CD8-positive, alpha-beta memory T cell (primary cell): ENCODE measurements around the gene RNF186. TPM values are rescaled to one million over a fixed set of nuclear protein-coding genes. Genes with fewer than 3 reads are reported as not detected.

ENCODE experiments used
- CTCF ChIA-PET: fragments of 350-600 bp; sonication (Branson Sonifier 250); formaldehyde crosslinking; loops from one replicate; lab custom pipeline; 2021; ENCODE audit warnings: antibody characterized with exemption; lab: Charles Lee
- POLR2A ChIA-PET: fragments of 350-600 bp; sonication (Branson Sonifier 250); formaldehyde crosslinking; loops from one replicate; lab custom pipeline; 2021; ENCODE audit warnings: antibody characterized with exemption; lab: Charles Lee
- DNase-seq, 5 donors: peaks; one replicate each; pipeline versions ENCODE4 v3.0.0 to v3.0.0-alpha.2; 2020 to 2022; ENCODE audit warnings: mixed read lengths in 1 of 5
- H3K27ac ChIP-seq: one replicate; pipeline ENCODE4 v1.7.0; 2013; ENCODE audit warnings: low read depth, mild to moderate bottlenecking, low read length, moderate library complexity
- H3K27me3 ChIP-seq: 2 replicates; pipeline ENCODE4 v1.7.0; 2013; ENCODE audit warnings: low read length, mild to moderate bottlenecking; ENCODE audit not compliant: insufficient read depth, poor library complexity, severe bottlenecking
- H3K36me3 ChIP-seq: 2 replicates; pipeline ENCODE4 v1.7.0; 2013; ENCODE audit warnings: mild to moderate bottlenecking, low read length, moderate library complexity; ENCODE audit not compliant: insufficient read depth
- H3K4me1 ChIP-seq: 2 replicates; pipeline ENCODE4 v1.7.0; 2013; ENCODE audit warnings: mild to moderate bottlenecking, low read length, moderate library complexity; ENCODE audit not compliant: insufficient read depth
- H3K4me3 ChIP-seq: 2 replicates; pipeline ENCODE4 v1.7.0; 2013; ENCODE audit warnings: mild to moderate bottlenecking, low read length
- H3K9me3 ChIP-seq: 2 replicates; pipeline ENCODE4 v1.7.0; 2013; ENCODE audit warnings: mild to moderate bottlenecking, low read length
- H3K27ac Mint-ChIP-seq, 8 donors: one replicate each; pipeline ENCODE4 v1.8.0; 2020 to 2021; ENCODE audit warnings: mixed read lengths in 8 of 8, mild to moderate bottlenecking in 6 of 8, inconsistent platforms in 3 of 8, moderate library complexity in 3 of 8
- H3K27me3 Mint-ChIP-seq, 2 donors: one replicate each; pipeline ENCODE4 v1.8.0; 2020 to 2021; ENCODE audit warnings: mixed read lengths in 2 of 2, mild to moderate bottlenecking in 1 of 2, moderate library complexity in 1 of 2
- H3K36me3 Mint-ChIP-seq, 3 donors: one replicate each; pipeline ENCODE4 v1.8.0; 2020 to 2021; ENCODE audit warnings: mixed read lengths in 3 of 3, inconsistent platforms in 1 of 3, mild to moderate bottlenecking in 1 of 3
- H3K4me1 Mint-ChIP-seq, 3 donors: one replicate each; pipeline ENCODE4 v1.8.0; 2020 to 2021; ENCODE audit warnings: mixed read lengths in 3 of 3, inconsistent platforms in 1 of 3, mild to moderate bottlenecking in 1 of 3
- H3K4me3 Mint-ChIP-seq, 7 donors: one replicate each; pipeline ENCODE4 v1.8.0; 2020 to 2021; ENCODE audit warnings: mixed read lengths in 7 of 7, mild to moderate bottlenecking in 6 of 7, moderate library complexity in 4 of 7, inconsistent platforms in 2 of 7
- H3K9me3 Mint-ChIP-seq, 5 donors: one replicate each; pipeline ENCODE4 v1.8.0; 2020 to 2022; ENCODE audit warnings: mixed read lengths in 5 of 5, mild to moderate bottlenecking in 3 of 5, moderate library complexity in 2 of 5, inconsistent platforms in 1 of 5
- polyA plus RNA-seq: library from polyadenylated mRNA; unstranded; fragments of 300-500 nt; fragmentation: Illumina TruSeq; gene quantifications from one replicate; pipeline ENCODE4 v1.2.3, GENCODE V29; 2021
- total RNA-seq, 2 experiments: library from RNA; stranded (reverse); gene quantifications; one replicate each; pipeline ENCODE4 v1.2.3, GENCODE V29; 2021

The RNF186 gene, protein sequence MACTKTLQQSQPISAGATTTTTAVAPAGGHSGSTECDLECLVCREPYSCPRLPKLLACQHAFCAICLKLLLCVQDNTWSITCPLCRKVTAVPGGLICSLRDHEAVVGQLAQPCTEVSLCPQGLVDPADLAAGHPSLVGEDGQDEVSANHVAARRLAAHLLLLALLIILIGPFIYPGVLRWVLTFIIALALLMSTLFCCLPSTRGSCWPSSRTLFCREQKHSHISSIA
- not detected for total RNA-seq
- not detected for polyA plus RNA-seq

DNA sequence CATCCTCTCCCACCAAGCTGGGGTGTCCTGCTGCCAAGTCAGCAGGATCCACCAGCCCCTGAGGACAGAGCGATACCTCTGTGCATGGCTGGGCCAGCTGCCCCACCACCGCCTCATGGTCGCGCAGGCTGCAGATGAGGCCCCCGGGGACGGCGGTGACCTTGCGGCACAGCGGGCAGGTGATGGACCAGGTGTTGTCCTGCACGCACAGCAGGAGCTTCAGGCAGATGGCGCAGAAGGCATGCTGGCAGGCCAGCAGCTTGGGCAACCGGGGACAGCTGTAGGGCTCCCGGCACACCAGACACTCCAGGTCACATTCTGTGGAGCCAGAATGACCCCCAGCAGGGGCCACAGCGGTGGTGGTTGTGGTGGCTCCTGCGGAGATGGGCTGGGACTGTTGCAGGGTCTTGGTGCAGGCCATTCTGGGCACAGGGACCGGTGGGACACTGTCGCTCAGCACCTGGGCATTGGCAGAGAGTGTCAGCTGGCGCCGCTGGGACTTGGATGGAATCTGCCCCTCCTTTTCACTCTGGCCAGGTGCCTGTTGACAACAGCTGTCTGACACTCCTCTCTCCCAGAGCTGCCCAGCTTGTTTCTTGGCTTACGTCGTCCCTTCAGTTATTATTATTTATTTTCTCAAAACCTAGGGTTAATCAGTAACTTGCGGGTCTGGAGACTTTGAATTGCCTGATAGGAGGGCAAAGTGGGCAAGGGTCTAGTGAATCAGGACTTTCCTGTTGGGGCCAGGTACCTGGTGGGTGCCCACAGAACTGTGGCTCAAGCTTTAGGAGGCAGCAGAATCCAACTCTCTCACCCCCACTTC is at the start of gene RNF186:
Gene RNF186, minus strand, starts transcription at position 603 of the 823 bp plus-strand sequence. Its CDS starts 182 bp downstream, at position 421.
- CTCF ChIA-PET: no interaction called here
- POLR2A ChIA-PET: no interaction called here

DNA sequence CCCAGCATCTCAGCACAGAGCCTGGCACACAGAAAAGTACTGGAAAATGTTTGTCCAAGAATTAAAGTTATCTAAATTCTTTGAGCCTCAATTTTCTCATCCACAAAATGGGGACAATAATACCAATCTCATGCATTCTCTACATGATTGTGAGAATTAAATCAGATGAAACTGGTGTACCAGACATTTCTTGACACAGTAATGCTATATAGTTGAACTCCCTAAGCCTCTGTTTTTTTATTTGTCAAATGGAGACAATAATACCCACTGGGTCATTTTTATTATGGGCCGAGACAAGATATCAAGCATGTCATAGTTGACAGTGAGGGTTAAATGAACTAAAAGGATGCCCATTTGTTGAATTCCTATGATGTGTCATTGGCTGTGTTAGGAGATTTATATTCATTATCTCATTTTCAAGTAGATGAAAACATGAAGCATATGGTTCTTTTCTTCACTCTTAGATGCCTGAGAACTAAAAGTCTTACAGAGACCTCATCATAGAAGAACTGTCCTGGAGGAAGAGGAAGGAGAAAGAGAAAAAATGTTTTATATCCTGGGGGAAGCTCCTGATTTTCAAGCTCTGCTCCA is 49.6 kb upstream of the RNF186 start:
- Mint-ChIP-seq H3K9me3 (peaks cover 5 to 8% (median 5%) of the 10 kb centered on the region in 5 donors), H3K4me3 (no peak overlapping the region), H3K27me3 (peaks cover 21 to 72% of the 10 kb centered on the region in 2 donors), H3K27ac (no peak overlapping the region), H3K4me1 (no peaks in the 10 kb centered on the region), H3K36me3 (peaks cover 0 to 3% (median 0%) of the 10 kb centered on the region in 3 donors)
- no peak overlapping the region for H3K27ac ChIP-seq
- H3K4me1 ChIP-seq: no peaks in the 10 kb centered on the region
- H3K9me3 ChIP-seq: no peaks in the 10 kb centered on the region
- H3K36me3 ChIP-seq: no peaks in the 10 kb centered on the region
- H3K4me3 ChIP-seq: no peak overlapping the region
- CTCF ChIA-PET: no interaction called here
- no peak for DNase-seq
- H3K27me3 ChIP-seq: no peaks in the 10 kb centered on the region
- POLR2A ChIA-PET: interaction anchor here (0.5 kb wide), 1 partner anchor 64 kb away, joined by 3 read pairs; no protein-coding TSS in a partner anchor

More for the DNA sequence above, at the start of gene RNF186:
- DNase-seq: no peak
- Mint-ChIP-seq H3K27ac (no peak within 1 kb of the TSS), H3K36me3 (no peaks in the 10 kb centered on the region), H3K4me3 (no peak within 1 kb of the TSS), H3K4me1 (no peaks in the 10 kb centered on the region), H3K27me3 (peaks cover 3% of the 10 kb centered on the region in 2 donors), H3K9me3 (no peaks in the 10 kb centered on the region)
- no peaks in the 10 kb centered on the region for H3K27me3 ChIP-seq
- no peaks in the 10 kb centered on the region for H3K36me3 ChIP-seq
- H3K4me3 ChIP-seq: no peak within 1 kb of the TSS
- H3K9me3 ChIP-seq: no peaks in the 10 kb centered on the region
- H3K27ac ChIP-seq: no peak within 1 kb of the TSS
- no peaks in the 10 kb centered on the region for H3K4me1 ChIP-seq

DNA sequence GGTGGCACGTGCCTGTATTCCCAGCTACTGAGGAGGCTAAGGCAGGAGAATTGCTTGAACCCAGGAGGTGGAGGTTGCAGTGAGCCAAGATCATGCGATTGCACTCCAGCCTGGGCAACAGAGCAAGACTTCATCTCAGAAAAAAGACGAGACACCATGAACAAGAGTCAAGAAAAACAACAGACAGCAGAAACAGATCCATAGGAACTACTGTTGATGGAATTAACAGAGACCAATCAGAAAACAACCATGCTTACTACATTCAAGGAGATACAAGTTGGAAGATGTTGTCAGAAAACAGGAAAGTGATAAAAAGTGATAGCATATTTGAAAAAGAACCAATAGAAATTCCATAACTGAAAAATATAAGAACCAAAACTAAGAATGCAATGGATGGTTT is 47.9 kb upstream of the RNF186 start:
- POLR2A ChIA-PET: no interaction called here

DNA sequence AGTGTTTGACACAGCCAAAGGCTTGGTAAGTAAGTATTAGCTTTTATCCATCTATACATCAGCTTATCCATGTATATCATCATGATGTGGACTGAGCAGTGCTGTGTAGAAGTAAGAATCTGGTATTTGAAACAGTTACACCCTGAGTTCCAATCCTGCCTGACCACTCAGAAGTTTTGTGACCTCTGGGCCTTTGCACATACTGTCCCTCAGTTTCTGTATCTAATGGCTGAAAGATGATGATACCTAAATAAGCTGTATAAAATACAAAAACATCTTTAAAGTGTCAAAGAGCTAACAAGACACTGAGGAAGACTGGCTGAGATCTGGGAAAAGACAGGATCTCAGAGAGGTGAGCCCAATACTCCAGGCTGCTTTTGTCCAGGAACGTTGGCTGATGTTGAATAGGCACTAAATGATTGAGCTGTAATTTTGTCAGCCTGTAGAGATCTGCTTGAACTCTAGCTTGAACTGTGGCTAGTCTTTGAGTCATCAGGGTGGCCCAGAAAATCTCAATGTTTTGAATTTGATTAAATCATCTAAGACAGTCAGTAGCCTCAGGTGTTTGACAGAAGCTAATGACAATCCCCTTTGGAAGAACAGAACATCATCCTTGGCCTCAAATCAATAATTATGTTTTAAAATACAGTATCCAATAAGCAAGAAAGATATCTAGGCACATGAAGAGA is 46.9 kb upstream of the RNF186 start:
- DNase-seq: no peak
- Histone ChIP-seq H3K36me3 (no peaks in the 10 kb centered on the region), H3K4me1 (no peaks in the 10 kb centered on the region), H3K4me3 (no peak overlapping the region), H3K27ac (no peak overlapping the region), H3K27me3 (peaks cover 5% of the 10 kb centered on the region), H3K9me3 (no peaks in the 10 kb centered on the region)
- Mint-ChIP-seq H3K36me3 (peaks cover 0 to 3% (median 0%) of the 10 kb centered on the region in 3 donors), H3K27me3 (peaks cover 19 to 73% of the 10 kb centered on the region in 2 donors), H3K4me1 (no peaks in the 10 kb centered on the region), H3K27ac (no peak overlapping the region), H3K4me3 (no peak overlapping the region), H3K9me3 (peaks cover 5 to 8% (median 5%) of the 10 kb centered on the region in 5 donors)
- ChIA-PET POLR2A (no interaction called here), CTCF (no interaction called here)

More for the DNA sequence above, 47.9 kb upstream of the RNF186 start:
- CTCF ChIA-PET: no interaction called here
- Mint-ChIP-seq H3K36me3 (peaks cover 0 to 3% (median 0%) of the 10 kb centered on the region in 3 donors), H3K9me3 (peaks cover 5 to 8% (median 5%) of the 10 kb centered on the region in 5 donors), H3K27me3 (peaks cover 22 to 71% of the 10 kb centered on the region in 2 donors), H3K4me1 (no peaks in the 10 kb centered on the region), H3K4me3 (no peak overlapping the region), H3K27ac (no peak overlapping the region)
- H3K4me1 ChIP-seq: no peaks in the 10 kb centered on the region
- no peaks in the 10 kb centered on the region for H3K36me3 ChIP-seq
- DNase-seq: no peak
- no peak overlapping the region for H3K27ac ChIP-seq
- H3K27me3 ChIP-seq: peaks cover 5% of the 10 kb centered on the region
- no peak overlapping the region for H3K4me3 ChIP-seq
- H3K9me3 ChIP-seq: no peaks in the 10 kb centered on the region

DNA sequence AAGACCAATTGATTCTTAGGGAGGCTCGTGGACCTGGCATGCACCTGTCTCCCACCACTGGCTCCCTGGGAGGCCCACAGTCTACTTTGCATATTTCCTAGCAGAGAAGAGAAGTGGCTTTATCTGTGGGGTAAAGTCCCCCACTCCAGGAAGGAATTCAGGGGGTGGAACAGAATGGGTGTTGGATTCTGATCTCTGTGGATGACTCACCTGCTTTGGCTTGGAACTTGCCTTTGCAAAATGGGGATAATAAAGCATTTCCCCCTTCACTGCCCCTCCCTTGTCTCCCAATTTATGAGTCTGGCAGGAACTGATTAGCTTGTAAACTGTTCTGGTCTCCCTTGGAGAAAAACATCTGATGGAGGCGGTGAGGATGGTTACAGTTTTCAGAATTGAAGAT is 46.0 kb upstream of the RNF186 start:
- ChIA-PET POLR2A (no interaction called here), CTCF (no interaction called here)
- Mint-ChIP-seq H3K27me3 (peaks cover 19 to 70% of the 10 kb centered on the region in 2 donors), H3K27ac (no peak overlapping the region), H3K36me3 (peaks cover 0 to 3% (median 0%) of the 10 kb centered on the region in 3 donors), H3K4me1 (no peaks in the 10 kb centered on the region), H3K4me3 (no peak overlapping the region), H3K9me3 (peaks cover 5 to 8% (median 5%) of the 10 kb centered on the region in 5 donors)
- H3K27ac ChIP-seq: no peak overlapping the region
- no peak for DNase-seq
- H3K9me3 ChIP-seq: no peaks in the 10 kb centered on the region
- no peaks in the 10 kb centered on the region for H3K4me1 ChIP-seq
- H3K27me3 ChIP-seq: peaks cover 5% of the 10 kb centered on the region
- H3K36me3 ChIP-seq: no peaks in the 10 kb centered on the region
- no peak overlapping the region for H3K4me3 ChIP-seq

DNA sequence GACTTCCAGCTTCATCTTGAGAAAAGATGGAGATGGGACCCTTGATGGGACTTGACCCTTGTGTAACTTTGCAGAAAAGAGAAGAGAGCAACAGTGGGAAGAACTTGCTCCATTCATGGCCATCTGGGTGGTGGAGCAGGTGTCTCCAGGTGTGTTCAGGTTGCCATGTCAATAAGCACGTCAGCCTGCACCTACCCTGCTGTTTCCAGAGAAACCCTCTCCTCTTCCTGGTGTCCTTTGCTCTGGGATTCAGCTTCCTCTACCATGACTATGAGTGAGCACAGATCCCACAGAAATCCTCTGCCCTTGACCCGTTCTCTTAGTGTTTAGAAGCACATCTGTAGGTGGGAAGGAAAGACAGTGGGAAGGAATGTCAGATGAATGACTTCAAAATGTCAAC is 45.3 kb upstream of the RNF186 start:
- H3K4me1 ChIP-seq: no peaks in the 10 kb centered on the region
- POLR2A ChIA-PET: no interaction called here
- no peak for DNase-seq
- Mint-ChIP-seq H3K4me1 (no peaks in the 10 kb centered on the region), H3K36me3 (peaks cover 0 to 3% (median 0%) of the 10 kb centered on the region in 3 donors), H3K9me3 (peaks cover 3 to 8% (median 5%) of the 10 kb centered on the region in 5 donors), H3K4me3 (no peak overlapping the region), H3K27ac (no peak overlapping the region), H3K27me3 (peaks cover 18 to 70% of the 10 kb centered on the region in 2 donors)
- H3K9me3 ChIP-seq: no peaks in the 10 kb centered on the region
- no peaks in the 10 kb centered on the region for H3K36me3 ChIP-seq
- H3K27me3 ChIP-seq: peaks cover 5% of the 10 kb centered on the region
- CTCF ChIA-PET: no interaction called here
- no peak overlapping the region for H3K27ac ChIP-seq
- no peak overlapping the region for H3K4me3 ChIP-seq

DNA sequence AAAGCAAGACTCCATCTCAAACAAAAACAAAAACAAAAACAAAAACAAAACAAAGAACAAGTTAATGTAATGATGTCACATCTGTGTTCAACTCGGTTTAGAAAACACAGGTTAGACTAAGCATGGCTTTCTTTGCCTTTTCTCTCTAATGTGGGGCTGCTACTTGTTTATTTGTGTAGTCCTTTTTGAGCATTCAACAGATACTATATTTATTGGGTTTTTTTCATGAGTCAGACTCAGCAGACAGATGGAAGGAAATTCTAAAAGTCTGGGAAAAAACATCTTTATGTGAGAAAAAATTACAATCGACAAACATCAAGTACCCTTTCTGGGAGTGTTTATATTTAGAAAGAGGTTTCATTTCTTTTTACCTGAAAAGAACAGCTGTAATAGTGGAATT is 44.8 kb upstream of the RNF186 start:
- H3K4me3 Mint-ChIP-seq: no peak overlapping the region
- no peaks in the 10 kb centered on the region for H3K4me1 ChIP-seq
- ChIA-PET CTCF (no interaction called here), POLR2A (no interaction called here)
- H3K27me3 ChIP-seq: peaks cover 5% of the 10 kb centered on the region
- peaks cover 0 to 3% (median 0%) of the 10 kb centered on the region in 3 donors for H3K36me3 Mint-ChIP-seq
- H3K27ac Mint-ChIP-seq: no peak overlapping the region
- no peak for DNase-seq
- H3K36me3 ChIP-seq: no peaks in the 10 kb centered on the region
- no peaks in the 10 kb centered on the region for H3K9me3 ChIP-seq
- H3K4me1 Mint-ChIP-seq: no peaks in the 10 kb centered on the region
- H3K27me3 Mint-ChIP-seq: peaks cover 18 to 70% of the 10 kb centered on the region in 2 donors
- no peak overlapping the region for H3K27ac ChIP-seq
- peaks cover 2 to 8% (median 5%) of the 10 kb centered on the region in 5 donors for H3K9me3 Mint-ChIP-seq
- no peak overlapping the region for H3K4me3 ChIP-seq
